ENCODE data around the gene COPS7A. TPM values are rescaled to one million over a fixed set of nuclear protein-coding genes. Genes with fewer than 3 reads are reported as not detected.

COPS7A gene
- total and polyA plus RNA-seq, 9 of the 15 experiments (the other 6 are each of a cell fraction or from before 2014, with no cell fraction given): 12.7 to 36.0 (median 24.3) TPM

- DNase-seq (ENCODE audit: extremely low read depth in 1 of 4, low spot score in 3 of 4): no peak
- CTCF ChIA-PET (ENCODE audit: low intra/inter-chr PET ratio): interaction anchor here (2.5 kb wide), 1 partner anchor 23 kb away, joined by 24 read pairs; the partner anchor contains the start of gene MLF2
- BruUV-seq (replicated peaks): no TSS peak
- Histone ChIP-seq H3K9me1 (ENCODE audit: control insufficient read depth, insufficient read depth, low read length) (no peaks in the 10 kb centered on the region), H3K27ac (ENCODE audit: extremely low read depth, low read depth, low read length) (no peak overlapping the region), H3K4me2 (ENCODE audit: insufficient read depth, low read length) (no peak overlapping the region), H3K4me3 (no peak overlapping the region), H4K20me1 (replicated peaks; ENCODE audit: control insufficient read depth, insufficient read depth, low read length) (no peaks in the 10 kb centered on the region), H3K27me3 (ENCODE audit: control insufficient read depth in 2 of 2, insufficient read depth in 2 of 2, low read length in 2 of 2) (no peaks in the 10 kb centered on the region), H3K9me3 (replicated peaks; ENCODE audit: control insufficient read depth, insufficient read depth, low read depth, low read length) (no peaks in the 10 kb centered on the region), H3K36me3 (ENCODE audit: control insufficient read depth, insufficient read depth, low read length) (no peaks in the 10 kb centered on the region), H3K9ac (ENCODE audit: insufficient read depth in 1 of 2, low read depth in 2 of 2, low read length in 2 of 2) (no peak overlapping the region), H2AFZ (ENCODE audit: low read depth, low read length) (no peak overlapping the region), H3K4me1 (replicated peaks in 1 of 2; ENCODE audit: control insufficient read depth in 2 of 2, insufficient read depth in 2 of 2, low read length in 2 of 2) (peaks cover 5 to 31% of the 10 kb centered on the region in 2 experiments; a peak in 4 of 5 replicates), H3K79me2 (ENCODE audit: control insufficient read depth, insufficient read depth, low read length) (no peaks in the 10 kb centered on the region)
- WGBS (ENCODE audit: insufficient coverage, low coverage, missing lambda C conversion rate): 68% methylated on average over 5 of the region's 5 CpGs
- no peak for FAIRE-seq
- intact Hi-C loops (cut with micrococcal nuclease) (loop anchor here (5.0 kb wide), 2 partner anchors 50 to 160 kb away; partner anchors contain the start of gene P3H3), in situ Hi-C loops (cut with MboI) (no loop called here)
- ATAC-seq: no peak
- POLR2A ChIA-PET: interaction anchor here (2.0 kb wide), 1 partner anchor 10 kb away, joined by 17 read pairs; the partner anchor contains the start of gene PTMS
- no peak for TF ChIP-seq ZNF318 (IDR thresholded peaks at IDR 0.05; ENCODE audit: borderline replicate concordance in 1 of 2, low read depth in 1 of 2)
- TF ChIP-seq SMARCC2 (IDR thresholded peaks at IDR 0.05; ENCODE audit: low read depth): no peak
- no peak for TF ChIP-seq TEAD2 (tag; IDR thresholded peaks at IDR 0.05)
- no peak for TF ChIP-seq KAT7 (CRISPR knock-in tag; IDR thresholded peaks at IDR 0.05; ENCODE audit: borderline replicate concordance)
- TF ChIP-seq TGIF2 (CRISPR knock-in tag; IDR thresholded peaks at IDR 0.05): no peak
- no peak for TF ChIP-seq HDAC8 (tag; IDR thresholded peaks at IDR 0.05)
- no peak for TF ChIP-seq ATF2 (CRISPR knock-in tag; IDR thresholded peaks at IDR 0.05)
- TF ChIP-seq ETV5 (CRISPR knock-in tag; IDR thresholded peaks at IDR 0.05; ENCODE audit: low read depth): no peak
- no peak for TF ChIP-seq HDAC6 (IDR thresholded peaks at IDR 0.05; ENCODE audit: low read depth, low read length)
- TF ChIP-seq NCOA1 (IDR thresholded peaks at IDR 0.05; ENCODE audit: low read depth): no peak
- no peak for TF ChIP-seq POLR2A (conservative IDR thresholded peaks at IDR 0.05)
- TF ChIP-seq ZNF507 (tag; conservative IDR thresholded peaks at IDR 0.05): no peak
- no peak for TF ChIP-seq TFAP4 (CRISPR knock-in tag; IDR thresholded peaks at IDR 0.05; ENCODE audit: borderline replicate concordance)
These were observed 53.5 kb downstream of the COPS7A start for GRCh38 chr12:6777386-6777785.

Measured in K562 (cell line).